B cell (primary cell): ENCODE results near the gene PALS2. TPM values are rescaled to one million over a fixed set of nuclear protein-coding genes. Genes with fewer than 3 reads are reported as not detected.

Experiments used
- ATAC-seq: fragments of 200-7000 bp; cut with Tn5 transposase; one replicate; pipeline ENCODE4 v1.10.0; 2021; ENCODE audit warnings: low read depth, mild to moderate bottlenecking, moderate number of reproducible peaks, moderate library complexity
- CTCF ChIA-PET: fragments of 350-600 bp; sonication (Branson Sonifier 250); formaldehyde crosslinking; loops from one replicate; lab custom pipeline; 2021; ENCODE audit warnings: antibody characterized with exemption, inconsistent platforms; lab: Charles Lee
- POLR2A ChIA-PET: fragments of 350-600 bp; sonication (Branson Sonifier 250); formaldehyde crosslinking; loops from one replicate; lab custom pipeline; 2021; ENCODE audit warnings: antibody characterized with exemption; lab: Charles Lee
- DNase-seq: peaks from one replicate; pipeline ENCODE4 v3.0.0; 2013
- H2AFZ ChIP-seq: 2 replicates; pipeline ENCODE4 v1.6.1; 2012; ENCODE audit warnings: mild to moderate bottlenecking, low read depth, low read length; ENCODE audit not compliant: insufficient read depth, poor library complexity, severe bottlenecking
- H3K27ac ChIP-seq, 2 donors: 1 replicate in 1 of 2; 2 replicates in 1 of 2; pipeline ENCODE4 v1.5.1; 2012 to 2013; ENCODE audit warnings: low read length in 2 of 2, mild to moderate bottlenecking in 2 of 2, moderate library complexity in 1 of 2
- H3K27me3 ChIP-seq, 4 experiments: fragments of 200-600 bp in 1 of 4; sonication (generic) in 1 of 4; replicated peaks in 1 of 4; 1 replicate in 2 of 4; 2 replicates in 2 of 4; pipeline versions ENCODE4 v1.6.1 to v1.7.0; 2013 to 2016; ENCODE audit warnings: low read length in 3 of 4, mild to moderate bottlenecking in 2 of 4, mixed read lengths in 1 of 4, moderate library complexity in 1 of 4; ENCODE audit not compliant: insufficient read depth in 4 of 4, control insufficient read depth in 3 of 4; ENCODE audit errors: control extremely low read depth in 1 of 4
- H3K36me3 ChIP-seq, 2 experiments: replicated peaks in 1 of 2; 1 replicate in 1 of 2; 2 replicates in 1 of 2; pipeline versions ENCODE4 v1.6.1 to v1.7.1; 2013; ENCODE audit warnings: low read length in 1 of 2; ENCODE audit not compliant: insufficient read depth in 2 of 2, control insufficient read depth in 1 of 2; ENCODE audit errors: control extremely low read depth in 1 of 2, extremely low read depth in 1 of 2
- H3K4me1 ChIP-seq, 2 donors: fragments of 200-600 bp in 1 of 2; sonication (generic) in 1 of 2; 1 replicate in 1 of 2; 2 replicates in 1 of 2; pipeline versions ENCODE4 v1.5.1 to v1.6.1; 2013 to 2017; ENCODE audit warnings: low read length in 2 of 2; ENCODE audit not compliant: control insufficient read depth in 2 of 2, insufficient read depth in 2 of 2
- H3K4me2 ChIP-seq: replicated peaks from 2 replicates; pipeline ENCODE3; 2012; ENCODE audit warnings: mild to moderate bottlenecking, low read depth, low read length; ENCODE audit not compliant: poor library complexity, severe bottlenecking
- H3K4me3 ChIP-seq, 5 experiments: fragments of 200-600 bp in 1 of 5; sonication (generic) in 1 of 5; 1 replicate in 3 of 5; 2 replicates in 2 of 5; pipeline versions ENCODE4 v1.5.1 to v1.7.0; 2011 to 2016; ENCODE audit warnings: low read length in 4 of 5, mild to moderate bottlenecking in 4 of 5, low read depth in 2 of 5, control low read depth in 1 of 5, moderate library complexity in 1 of 5; ENCODE audit not compliant: insufficient read depth in 1 of 5; ENCODE audit errors: control extremely low read depth in 1 of 5, extremely low read depth in 1 of 5
- H3K79me2 ChIP-seq: fragments of 200-600 bp; sonication (generic); one replicate; pipeline ENCODE4 v1.6.0; 2016; ENCODE audit warnings: low read length; ENCODE audit not compliant: control insufficient read depth, insufficient read depth
- H3K9ac ChIP-seq: fragments of 200-600 bp; sonication (generic); 2 replicates; pipeline ENCODE4 v1.6.1; 2017; ENCODE audit warnings: mild to moderate bottlenecking, low read length, moderate library complexity
- H3K9me3 ChIP-seq, 3 donors: one replicate each; pipeline versions ENCODE4 v1.6.1 to v1.7.1; 2013; ENCODE audit warnings: low read length in 2 of 3; ENCODE audit not compliant: control insufficient read depth in 2 of 3, insufficient read depth in 1 of 3; ENCODE audit errors: control extremely low read depth in 1 of 3
- H4K20me1 ChIP-seq: 2 replicates; pipeline ENCODE4 v1.6.0; 2012; ENCODE audit warnings: mild to moderate bottlenecking, low read length; ENCODE audit not compliant: insufficient read depth, control insufficient read depth, poor library complexity, severe bottlenecking
- H3K27ac Mint-ChIP-seq: one replicate; pipeline ENCODE4 v1.8.0; 2021; ENCODE audit warnings: mixed read lengths
- H3K27me3 Mint-ChIP-seq: one replicate; pipeline ENCODE4 v1.8.0; 2021; ENCODE audit warnings: mixed read lengths
- H3K4me1 Mint-ChIP-seq: one replicate; pipeline ENCODE4 v1.8.0; 2021; ENCODE audit warnings: mixed read lengths
- H3K4me3 Mint-ChIP-seq: one replicate; pipeline ENCODE4 v1.8.0; 2021; ENCODE audit warnings: mixed read lengths
- H3K9me3 Mint-ChIP-seq: one replicate; pipeline ENCODE4 v1.8.0; 2022; ENCODE audit warnings: mixed read lengths; ENCODE audit not compliant: insufficient read depth
- EZH2 ChIP-seq: IDR thresholded peaks from 2 replicates; pipeline ENCODE4 v1.6.1; 2012; ENCODE audit warnings: borderline replicate concordance, low read depth, mild to moderate bottlenecking, moderate library complexity, low read length; ENCODE audit not compliant: insufficient read depth, poor library complexity, severe bottlenecking
- WGBS: methylation state at CpG from one replicate; pipeline ENCODE4 v1.1.5; 2013; ENCODE audit warnings: missing lambda C conversion rate; ENCODE audit not compliant: insufficient coverage; 5-methylcytosine and 5-hydroxymethylcytosine counted together
- intact Hi-C: fragments of 100-400 bp; cut with micrococcal nuclease; formaldehyde crosslinking; loops from one replicate; pipeline ENCODE4 v1.10.0; 2022
- polyA plus RNA-seq: library from polyadenylated mRNA; depleted of rRNA; stranded (reverse); fragments of >200 nt; gene quantifications from 2 replicates; pipeline ENCODE4 v1.2.3, GENCODE V29; 2012
- total RNA-seq, 2 donors: library from RNA; stranded (reverse); fragments of 120-200 nt in 1 of 2; gene quantifications; 1 replicate in 1 of 2; 2 replicates in 1 of 2; pipeline versions ENCODE4 v1.2.3 to v1.2.4, GENCODE V29; 2013 to 2022
- TF ChIP-seq, protein P1 (sequence below): fragments of 200-600 bp; IDR thresholded peaks from one replicate; pipeline ENCODE4 v1.8.0; 2022; ENCODE audit warnings: antibody characterized with exemption, mild to moderate bottlenecking

The PALS2 gene
- total and polyA plus RNA-seq, 2 donors (not counting 1 experiment from before 2014, with no cell fraction given): 4.8 to 54.2 TPM

GRCh38 chr7:24602860-24603456 is 29.7 kb downstream of the PALS2 start:
- no peak for ATAC-seq
- H3K27ac Mint-ChIP-seq: no peak overlapping the region
- POLR2A ChIA-PET: no interaction called here

GRCh38 chr7:24604630-24605029 is 31.4 kb downstream of the PALS2 start:
- Mint-ChIP-seq H3K4me3 (no peak overlapping the region), H3K27ac (no peak overlapping the region), H3K4me1 (peaks cover 29% of the 10 kb centered on the region), H3K9me3 (no peaks in the 10 kb centered on the region), H3K27me3 (no peaks in the 10 kb centered on the region)
- Histone ChIP-seq H2AFZ (no peak overlapping the region), H3K4me2 (no peak overlapping the region), H3K27ac (no peak overlapping the region), H3K4me3 (no peak overlapping the region), H3K4me1 (no peaks in the 10 kb centered on the region), H3K27me3 (no peaks in the 10 kb centered on the region), H3K36me3 (no peaks in the 10 kb centered on the region), H3K9me3 (peaks cover 0 to 9% (median 0%) of the 10 kb centered on the region in 3 donors), H3K9ac (no peak overlapping the region), H4K20me1 (no peaks in the 10 kb centered on the region), H3K79me2 (peaks cover 46% of the 10 kb centered on the region)
- WGBS: 71% methylated on average over 3 of the region's 3 CpGs
- intact Hi-C loops: no loop called here
- ChIA-PET CTCF (no interaction called here), POLR2A (no interaction called here)
- TF ChIP-seq EZH2: no peak
- TF ChIP-seq, protein P1, sequence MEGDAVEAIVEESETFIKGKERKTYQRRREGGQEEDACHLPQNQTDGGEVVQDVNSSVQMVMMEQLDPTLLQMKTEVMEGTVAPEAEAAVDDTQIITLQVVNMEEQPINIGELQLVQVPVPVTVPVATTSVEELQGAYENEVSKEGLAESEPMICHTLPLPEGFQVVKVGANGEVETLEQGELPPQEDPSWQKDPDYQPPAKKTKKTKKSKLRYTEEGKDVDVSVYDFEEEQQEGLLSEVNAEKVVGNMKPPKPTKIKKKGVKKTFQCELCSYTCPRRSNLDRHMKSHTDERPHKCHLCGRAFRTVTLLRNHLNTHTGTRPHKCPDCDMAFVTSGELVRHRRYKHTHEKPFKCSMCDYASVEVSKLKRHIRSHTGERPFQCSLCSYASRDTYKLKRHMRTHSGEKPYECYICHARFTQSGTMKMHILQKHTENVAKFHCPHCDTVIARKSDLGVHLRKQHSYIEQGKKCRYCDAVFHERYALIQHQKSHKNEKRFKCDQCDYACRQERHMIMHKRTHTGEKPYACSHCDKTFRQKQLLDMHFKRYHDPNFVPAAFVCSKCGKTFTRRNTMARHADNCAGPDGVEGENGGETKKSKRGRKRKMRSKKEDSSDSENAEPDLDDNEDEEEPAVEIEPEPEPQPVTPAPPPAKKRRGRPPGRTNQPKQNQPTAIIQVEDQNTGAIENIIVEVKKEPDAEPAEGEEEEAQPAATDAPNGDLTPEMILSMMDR: no peak
- DNase-seq: no peak
- no peak for ATAC-seq

More at GRCh38 chr7:24602860-24603456, 29.7 kb downstream of the PALS2 start:
- no peaks in the 10 kb centered on the region for H4K20me1 ChIP-seq
- Mint-ChIP-seq H3K4me3 (no peak overlapping the region), H3K9me3 (no peaks in the 10 kb centered on the region), H3K27me3 (no peaks in the 10 kb centered on the region), H3K4me1 (peaks cover 17% of the 10 kb centered on the region)
- peaks cover 0 to 9% (median 0%) of the 10 kb centered on the region in 3 donors for H3K9me3 ChIP-seq
- no peak overlapping the region for H3K9ac ChIP-seq
- peaks cover 47% of the 10 kb centered on the region for H3K79me2 ChIP-seq
- intact Hi-C loops: no loop called here
- H3K4me1 ChIP-seq: no peaks in the 10 kb centered on the region
- TF ChIP-seq, protein P1: no peak
- TF ChIP-seq EZH2: no peak
- no peaks in the 10 kb centered on the region for H3K27me3 ChIP-seq
- CTCF ChIA-PET: interaction anchor here (0.7 to 2.0 kb wide), 3 partner anchors 10 to 221 kb away, joined by 3 to 6 read pairs (median 3); no protein-coding TSS in a partner anchor
- no peak overlapping the region for H3K4me2 ChIP-seq
- no peaks in the 10 kb centered on the region for H3K36me3 ChIP-seq
- H3K27ac ChIP-seq: no peak overlapping the region
- no peak overlapping the region for H2AFZ ChIP-seq
- DNase-seq: no peak
- no peak overlapping the region for H3K4me3 ChIP-seq
